ENCODE results near the gene CPA5. TPM values are rescaled to one million over a fixed set of nuclear protein-coding genes. Genes with fewer than 3 reads are reported as not detected.

Gene CPA5
- polyA plus RNA-seq, 3 donors, result not detected

DNA sequence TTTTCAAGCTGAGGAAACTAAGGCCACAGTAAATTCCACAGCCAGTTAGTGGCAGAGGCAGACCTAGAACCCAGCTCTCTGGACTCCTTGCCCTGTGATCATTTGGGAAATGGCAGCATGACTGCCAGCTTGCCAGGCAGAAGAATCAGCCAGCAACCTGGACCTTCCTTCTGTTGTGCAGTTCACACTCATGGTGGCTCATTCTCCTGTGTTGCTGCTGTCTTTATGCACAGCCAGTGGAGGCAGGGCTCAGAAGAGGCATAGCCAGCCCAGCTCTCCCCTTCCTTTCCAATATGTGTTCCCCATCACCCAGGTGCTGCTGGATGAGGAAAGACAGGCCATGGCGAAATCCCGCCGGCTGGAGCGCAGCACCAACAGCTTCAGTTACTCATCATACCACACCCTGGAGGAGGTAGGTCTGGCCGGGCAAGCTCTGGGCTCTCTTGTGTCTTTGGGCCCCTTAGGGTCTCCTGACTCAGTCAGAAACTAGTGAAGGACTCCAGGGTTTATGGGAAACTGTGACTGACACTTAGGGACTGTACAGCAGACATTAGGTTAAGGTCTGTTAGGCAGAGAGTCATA is 14.8 kb downstream of the CPA5 start:
- Mint-ChIP-seq H3K27ac (no peak overlapping the region), H3K27me3 (ENCODE audit: low read depth in 3 of 3) (peaks cover 0 to 2% (median 0%) of the 10 kb centered on the region in 3 donors), H3K36me3 (no peaks in the 10 kb centered on the region), H3K9me3 (peaks cover 8 to 27% (median 20%) of the 10 kb centered on the region in 7 donors), H3K4me3 (no peak overlapping the region), H3K4me1 (peaks cover 4% of the 10 kb centered on the region)
- H2AFZ ChIP-seq (ENCODE audit: insufficient read depth, low read depth, low read length, poor library complexity, severe bottlenecking), result no peak overlapping the region
- no peaks in the 10 kb centered on the region for H3K36me3 ChIP-seq (replicated peaks in 1 of 2; ENCODE audit: control insufficient read depth in 1 of 2, insufficient read depth in 2 of 2, low read length in 2 of 2)
- H3K79me2 ChIP-seq (ENCODE audit: insufficient read depth, low read length), result no peaks in the 10 kb centered on the region
- no peaks in the 10 kb centered on the region for H3K4me1 ChIP-seq (ENCODE audit: control insufficient read depth in 1 of 2, insufficient read depth in 2 of 2, low read length in 2 of 2)
- intact Hi-C loops (cut with micrococcal nuclease), result no loop called here
- no CpG with 5 or more reads among the region's 5 CpGs for WGBS (ENCODE audit: insufficient coverage)
- H3K9me3 ChIP-seq (replicated peaks in 1 of 2; ENCODE audit: control insufficient read depth in 1 of 2, insufficient read depth in 1 of 2, low read length in 2 of 2), result peaks cover 20 to 26% of the 10 kb centered on the region in 2 donors
- H3K4me3 ChIP-seq (replicated peaks in 1 of 3; ENCODE audit: low read depth in 2 of 3, low read length in 3 of 3), result no peak overlapping the region
- H3K27ac ChIP-seq (ENCODE audit: low read depth in 1 of 2, low read length in 2 of 2), result no peak overlapping the region
- H4K20me1 ChIP-seq (ENCODE audit: insufficient read depth, low read length), result no peaks in the 10 kb centered on the region
- H3K27me3 ChIP-seq (ENCODE audit: control insufficient read depth in 2 of 2, insufficient read depth in 2 of 2, low read length in 2 of 2), result no peaks in the 10 kb centered on the region
- no peak for DNase-seq
- TF ChIP-seq, protein P1, sequence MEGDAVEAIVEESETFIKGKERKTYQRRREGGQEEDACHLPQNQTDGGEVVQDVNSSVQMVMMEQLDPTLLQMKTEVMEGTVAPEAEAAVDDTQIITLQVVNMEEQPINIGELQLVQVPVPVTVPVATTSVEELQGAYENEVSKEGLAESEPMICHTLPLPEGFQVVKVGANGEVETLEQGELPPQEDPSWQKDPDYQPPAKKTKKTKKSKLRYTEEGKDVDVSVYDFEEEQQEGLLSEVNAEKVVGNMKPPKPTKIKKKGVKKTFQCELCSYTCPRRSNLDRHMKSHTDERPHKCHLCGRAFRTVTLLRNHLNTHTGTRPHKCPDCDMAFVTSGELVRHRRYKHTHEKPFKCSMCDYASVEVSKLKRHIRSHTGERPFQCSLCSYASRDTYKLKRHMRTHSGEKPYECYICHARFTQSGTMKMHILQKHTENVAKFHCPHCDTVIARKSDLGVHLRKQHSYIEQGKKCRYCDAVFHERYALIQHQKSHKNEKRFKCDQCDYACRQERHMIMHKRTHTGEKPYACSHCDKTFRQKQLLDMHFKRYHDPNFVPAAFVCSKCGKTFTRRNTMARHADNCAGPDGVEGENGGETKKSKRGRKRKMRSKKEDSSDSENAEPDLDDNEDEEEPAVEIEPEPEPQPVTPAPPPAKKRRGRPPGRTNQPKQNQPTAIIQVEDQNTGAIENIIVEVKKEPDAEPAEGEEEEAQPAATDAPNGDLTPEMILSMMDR (IDR thresholded peaks at IDR 0.05), result no peak
- H3K4me2 ChIP-seq (replicated peaks; ENCODE audit: extremely low read depth, low read length, poor library complexity, severe bottlenecking), result no peak overlapping the region
- H3K9ac ChIP-seq (ENCODE audit: insufficient read depth, low read length, poor library complexity, severe bottlenecking), result no peak overlapping the region

DNA sequence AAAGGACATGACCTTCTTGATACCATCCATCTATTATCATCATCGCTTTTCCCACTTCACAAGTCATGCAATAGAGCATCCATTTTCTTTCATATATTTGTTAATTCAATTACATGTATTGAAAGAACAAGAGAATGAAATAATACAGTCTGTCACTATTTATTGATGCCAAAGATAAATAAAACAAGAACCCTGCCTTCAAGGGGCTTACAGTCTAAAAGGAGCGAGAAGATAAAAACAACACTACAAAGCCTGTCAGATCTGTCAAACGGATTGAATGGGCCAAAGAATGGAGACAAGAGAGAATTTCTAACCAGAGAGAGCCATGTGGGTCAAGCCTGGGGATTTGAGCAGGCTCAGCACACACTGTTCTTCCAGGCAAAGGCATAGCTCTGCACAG is 15.9 kb downstream of the CPA5 start:
- no peaks in the 10 kb centered on the region for H3K27me3 Mint-ChIP-seq (ENCODE audit: low read depth in 3 of 3)
- H2AFZ ChIP-seq (ENCODE audit: insufficient read depth, low read depth, low read length, poor library complexity, severe bottlenecking), result no peak overlapping the region
- no peak for DNase-seq
- no peak overlapping the region for H3K4me3 ChIP-seq (replicated peaks in 1 of 3; ENCODE audit: low read depth in 2 of 3, low read length in 3 of 3)
- TF ChIP-seq, protein P1 (IDR thresholded peaks at IDR 0.05), result no peak
- no peaks in the 10 kb centered on the region for H3K36me3 ChIP-seq (replicated peaks in 1 of 2; ENCODE audit: control insufficient read depth in 1 of 2, insufficient read depth in 2 of 2, low read length in 2 of 2)
- WGBS (ENCODE audit: insufficient coverage), result no CpG with 5 or more reads among the region's 3 CpGs
- no peaks in the 10 kb centered on the region for H4K20me1 ChIP-seq (ENCODE audit: insufficient read depth, low read length)
- peaks cover 8 to 27% (median 20%) of the 10 kb centered on the region in 7 donors for H3K9me3 Mint-ChIP-seq
- H3K36me3 Mint-ChIP-seq, result no peaks in the 10 kb centered on the region
- no peaks in the 10 kb centered on the region for H3K4me1 ChIP-seq (ENCODE audit: control insufficient read depth in 1 of 2, insufficient read depth in 2 of 2, low read length in 2 of 2)
- intact Hi-C loops (cut with micrococcal nuclease), result no loop called here
- H3K9ac ChIP-seq (ENCODE audit: insufficient read depth, low read length, poor library complexity, severe bottlenecking), result no peak overlapping the region
- no peak overlapping the region for H3K4me2 ChIP-seq (replicated peaks; ENCODE audit: extremely low read depth, low read length, poor library complexity, severe bottlenecking)
- no peak overlapping the region for H3K27ac ChIP-seq (ENCODE audit: low read depth in 1 of 2, low read length in 2 of 2)
- no peaks in the 10 kb centered on the region for H3K27me3 ChIP-seq (ENCODE audit: control insufficient read depth in 2 of 2, insufficient read depth in 2 of 2, low read length in 2 of 2)
- H3K9me3 ChIP-seq (replicated peaks in 1 of 2; ENCODE audit: control insufficient read depth in 1 of 2, insufficient read depth in 1 of 2, low read length in 2 of 2), result peaks cover 20 to 26% of the 10 kb centered on the region in 2 donors
- H3K27ac Mint-ChIP-seq, result no peak overlapping the region
- H3K4me1 Mint-ChIP-seq, result peaks cover 4% of the 10 kb centered on the region
- H3K79me2 ChIP-seq (ENCODE audit: insufficient read depth, low read length), result no peaks in the 10 kb centered on the region
- H3K4me3 Mint-ChIP-seq, result no peak overlapping the region
